Measurements from ENCODE around the gene VN1R5. TPM values are rescaled to one million over a fixed set of nuclear protein-coding genes. Genes with fewer than 3 reads are reported as not detected.

The VN1R5 gene
- total and polyA plus RNA-seq, 2 of the 4 experiments (the other 2 are of a cell fraction) = not detected

GRCh38 chr1:247209396-247209795, 46.5 kb upstream of the VN1R5 start:
- no peak for TF ChIP-seq BHLHE40 (IDR thresholded peaks at IDR 0.05; ENCODE audit: low read depth, low read length)
- no peak for TF ChIP-seq RFX5 (IDR thresholded peaks at IDR 0.05; ENCODE audit: low read depth, low read length)
- no peak for TF ChIP-seq CHD1 (IDR thresholded peaks at IDR 0.05; ENCODE audit: low read depth, low read length)
- no peak for TF ChIP-seq MAFK (IDR thresholded peaks at IDR 0.05; ENCODE audit: low read depth, low read length)
- dilution Hi-C loops (cut with HindIII; ENCODE audit: low sequenced_read_pairs, unreplicated experiment) = no loop called here
- no CpG with 5 or more reads among the region's 2 CpGs for WGBS, 2 experiments (ENCODE audit: extremely low coverage in 2 of 2, insufficient read length in 1 of 2)
- H2AFZ ChIP-seq (replicated peaks; ENCODE audit: low read length, poor library complexity) = no peak overlapping the region
- H4K91ac ChIP-seq (ENCODE audit: insufficient read depth, low read depth, low read length) = no peak overlapping the region
- TSS peak; percentile 35 for BruUV-seq (replicated peaks)
- ATAC-seq (ENCODE audit: low read depth) = no peak
- H3K9ac ChIP-seq (ENCODE audit: low read depth, low read length) = peak overlapping the region; percentile 62; the same call in 1 of the 2 replicates
- H4K8ac ChIP-seq (ENCODE audit: low read depth in 2 of 2, low read length in 2 of 2) = no peak overlapping the region
- no peak overlapping the region for H3K56ac ChIP-seq (ENCODE audit: extremely low read depth, insufficient read depth, low read length)
- H3K4me2 ChIP-seq (ENCODE audit: low read depth, low read length) = peak overlapping the region; percentile 78
- no peak overlapping the region for H2AK5ac ChIP-seq (ENCODE audit: low read depth, low read length)
- H3K36me3 ChIP-seq (ENCODE audit: control insufficient read depth, insufficient read depth, low read length) = 0 out of 2 replicates have a peak, but pooled peaks cover 2% of the 10 kb centered on the region
- H2BK20ac ChIP-seq (ENCODE audit: low read depth, low read length) = no peak overlapping the region
- peak overlapping the region; percentile 62 for H2AK9ac ChIP-seq (replicated peaks; ENCODE audit: low read depth, low read length, poor library complexity)
- peak overlapping the region; percentile 51 for H3K23ac ChIP-seq (ENCODE audit: low read depth, low read length)
- peaks cover 2% of the 10 kb centered on the region; the same call in 1 of the 2 replicates for H3K9me3 ChIP-seq (ENCODE audit: control insufficient read depth, insufficient read depth, low read length)
- peaks cover 11 to 22% of the 10 kb centered on the region in 2 experiments for H3K79me1 ChIP-seq (ENCODE audit: low read depth in 1 of 2, low read length in 2 of 2)
- H3K9me1 ChIP-seq (ENCODE audit: insufficient read depth, low read length) = peaks cover 6% of the 10 kb centered on the region
- H3K27me3 ChIP-seq (ENCODE audit: control insufficient read depth, insufficient read depth, low read length) = no peaks in the 10 kb centered on the region
- no peak overlapping the region; the same call in 1 of the 2 replicates for H3K4me3 ChIP-seq (ENCODE audit: insufficient read depth, low read depth, low read length)
- no peak overlapping the region for H2BK5ac ChIP-seq (ENCODE audit: low read depth, low read length, poor library complexity, severe bottlenecking)
- H3K4me1 ChIP-seq (ENCODE audit: control insufficient read depth, insufficient read depth, low read length) = peaks cover 3% of the 10 kb centered on the region
- intact Hi-C loops (cut with micrococcal nuclease) = no loop called here
- no peak overlapping the region for H4K5ac ChIP-seq (ENCODE audit: low read depth, low read length)
- ChIA-PET CTCF (no interaction called here), POLR2A (ENCODE audit: unreplicated experiment) (no interaction called here)
- H3K27ac ChIP-seq (ENCODE audit: insufficient read depth, low read length) = no peak overlapping the region
- no peak overlapping the region for H3K4ac ChIP-seq (ENCODE audit: low read depth, low read length)
- in situ Hi-C loops (cut with MboI; ENCODE audit: low sequenced_read_pairs) = no loop called here
- peak; percentile 1 for DNase-seq
- H3K18ac ChIP-seq (ENCODE audit: low read depth, low read length) = no peak overlapping the region
- 0 out of 2 replicates have a peak, but pooled peaks cover 7% of the 10 kb centered on the region for H4K20me1 ChIP-seq (ENCODE audit: insufficient read depth, low read length)
- H2BK120ac ChIP-seq (ENCODE audit: low read depth, low read length) = no peak overlapping the region
- H2BK15ac ChIP-seq (ENCODE audit: low read depth, low read length) = no peak overlapping the region
- H3K14ac ChIP-seq (replicated peaks; ENCODE audit: low read depth, low read length) = no peak overlapping the region
